Pons (tissue), 1 donor: ENCODE measurements around the gene EDARADD.

ENCODE experiments used
- DNase-seq: peaks from one replicate; pipeline ENCODE4 v3.0.0-alpha.2; 2016; ENCODE audit warnings: low spot score

EDARADD gene

DNA sequence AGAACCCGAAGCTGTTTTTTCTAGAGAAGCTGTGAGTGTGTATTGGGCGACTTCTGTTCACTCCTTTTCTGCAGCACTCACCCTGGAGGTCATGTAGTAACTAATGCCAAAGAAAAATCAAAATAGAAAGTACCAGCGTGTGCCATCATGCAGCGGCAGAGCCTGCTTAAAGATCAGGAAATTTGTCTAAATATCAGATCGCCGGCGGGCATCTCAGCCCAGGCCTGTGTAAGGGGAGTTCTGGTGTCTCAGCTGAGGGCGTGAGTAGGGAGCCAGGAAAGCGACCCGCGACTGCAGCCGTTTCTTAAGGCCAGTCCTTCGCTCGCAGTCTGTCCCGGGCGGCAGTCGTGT, 768 bp downstream of the EDARADD start:
- no peak for DNase-seq

GRCh38 chr1:236395230-236395946, 1.3 kb downstream of the EDARADD start:
- DNase-seq: no peak

- no peak for DNase-seq
Observed at GRCh38 chr1:236395947-236396664, 2.0 kb downstream of the EDARADD start.

DNA sequence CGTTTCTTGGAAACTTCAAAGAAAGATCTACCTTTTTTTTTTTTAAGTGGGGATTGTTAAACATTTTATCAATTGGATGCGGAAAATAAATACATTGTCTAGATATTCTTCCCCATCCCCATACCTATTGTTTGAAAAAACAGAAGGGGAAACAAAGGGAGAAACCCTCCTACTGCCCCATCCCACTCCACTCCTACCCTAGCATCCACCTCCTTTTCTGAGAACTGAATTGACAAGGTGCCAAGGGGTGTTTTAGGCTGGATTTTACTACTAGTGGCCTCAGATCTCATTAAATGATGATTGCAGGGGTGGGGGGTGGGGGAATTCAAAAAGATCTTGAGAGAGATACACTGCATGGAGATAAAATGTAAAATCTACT, 2.6 kb downstream of the EDARADD start:
- no peak for DNase-seq

GRCh38 chr1:236397173-236397759, 3.2 kb downstream of the EDARADD start:
- DNase-seq: no peak

DNA sequence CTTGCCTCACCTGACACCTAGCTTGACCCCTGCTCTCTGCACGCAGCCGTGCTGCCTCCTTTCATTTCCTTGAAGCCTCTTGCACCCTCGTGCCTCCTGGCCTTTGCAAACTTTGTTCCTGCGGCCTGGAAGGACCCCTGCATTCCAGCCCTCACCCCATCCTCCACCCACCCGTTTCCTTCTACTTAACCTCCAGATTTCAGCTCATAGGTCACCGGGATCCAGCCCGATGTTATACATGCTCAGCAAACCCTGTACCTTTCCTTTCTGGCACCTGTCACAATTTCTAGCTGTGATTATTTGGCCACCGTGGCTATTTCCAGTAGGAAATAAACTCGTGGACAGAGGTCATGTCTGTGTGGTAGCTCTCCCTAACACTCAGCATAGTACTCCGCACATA, 4.5 kb downstream of the EDARADD start:
- no peak for DNase-seq

GRCh38 chr1:236400061-236400603, 6.0 kb downstream of the EDARADD start:
- no peak for DNase-seq

GRCh38 chr1:236401698-236402097, 7.6 kb downstream of the EDARADD start:
- no peak for DNase-seq

GRCh38 chr1:236403905-236404696, 10.0 kb downstream of the EDARADD start:
- no peak for DNase-seq

DNA sequence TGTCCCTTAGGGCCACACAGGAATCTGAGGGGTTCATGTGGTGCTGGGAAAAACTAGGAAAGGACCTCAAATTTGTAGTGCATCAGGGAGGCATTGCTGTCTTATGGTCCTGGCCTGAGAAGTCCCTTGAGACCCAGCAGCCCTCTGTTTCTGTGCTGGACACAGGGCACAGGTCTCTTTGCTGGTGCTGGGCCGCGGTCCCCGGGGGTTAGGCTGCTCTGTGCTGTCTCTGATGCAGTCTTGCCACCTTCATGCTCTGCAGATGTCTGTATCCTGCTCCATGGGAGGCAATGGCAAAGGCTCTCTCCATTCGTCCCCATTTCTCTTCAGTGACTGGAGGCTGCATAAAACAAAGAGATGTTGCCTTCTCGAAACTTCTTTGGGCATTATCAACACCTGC, 13.0 kb downstream of the EDARADD start:
- DNase-seq: no peak

- no peak for DNase-seq
Observed at GRCh38 chr1:236413688-236414087, 19.6 kb downstream of the EDARADD start.

DNA sequence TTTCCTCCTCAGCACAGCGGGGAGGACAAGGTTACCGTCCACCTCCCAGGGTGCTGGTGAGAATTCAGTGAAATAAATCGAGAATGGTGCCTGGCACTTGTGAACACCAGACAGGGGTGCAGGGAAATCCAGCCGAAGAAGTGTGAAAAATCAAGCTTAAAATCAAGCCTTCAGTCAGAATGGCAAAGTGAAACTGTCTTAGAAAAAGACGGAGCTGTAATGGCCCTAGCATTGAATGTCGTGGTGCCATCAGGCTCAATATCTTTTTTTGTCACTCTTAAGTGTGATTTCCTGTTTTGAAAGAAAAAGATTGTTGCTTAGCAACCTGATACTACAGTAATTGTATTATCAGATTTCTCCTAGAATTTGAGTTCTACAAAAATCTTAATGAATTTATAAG, 22.1 kb downstream of the EDARADD start:
- DNase-seq: no peak

DNA sequence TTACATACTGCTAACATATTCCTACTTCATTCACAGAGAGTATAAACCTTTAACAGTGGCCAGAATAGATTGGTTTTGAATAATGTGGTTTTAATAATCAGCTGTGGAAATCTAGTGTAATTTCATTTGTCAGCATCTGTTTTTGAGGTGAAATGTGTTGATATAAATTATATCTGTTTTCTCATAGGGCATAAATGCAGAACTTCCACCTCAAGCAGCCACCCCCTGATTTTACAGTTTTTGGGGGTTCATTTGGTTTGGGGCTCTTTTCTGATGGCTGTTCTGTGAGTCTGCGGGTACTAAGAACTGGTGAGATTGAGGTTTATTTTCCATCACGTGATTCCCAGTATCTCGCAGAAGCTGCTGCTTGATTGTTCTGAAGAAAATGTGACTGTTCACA, 23.2 kb downstream of the EDARADD start:
- DNase-seq: no peak

- DNase-seq: no peak
Observed at GRCh38 chr1:236419502-236419901, 25.4 kb downstream of the EDARADD start.

DNA sequence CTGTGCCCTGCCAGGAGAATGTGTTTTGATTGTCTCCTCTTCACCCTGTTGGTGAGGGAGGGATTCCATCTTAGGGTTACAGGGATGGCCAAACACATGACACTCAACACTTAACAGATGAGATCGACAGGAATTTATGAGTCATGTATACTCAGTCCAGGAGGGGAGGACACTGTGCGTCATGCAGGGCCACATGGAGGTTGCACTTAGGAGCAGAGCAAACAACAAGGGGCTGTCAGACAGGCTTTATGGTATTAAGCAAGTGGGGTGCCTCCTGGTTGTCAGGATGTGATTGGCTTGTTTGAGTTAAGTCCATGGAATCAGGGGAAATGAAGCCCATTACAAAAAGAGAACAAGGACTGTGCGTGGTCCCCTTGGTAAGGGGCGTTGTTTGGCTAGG, 26.9 kb downstream of the EDARADD start:
- DNase-seq: no peak

GRCh38 chr1:236421850-236422516, 27.9 kb downstream of the EDARADD start:
- no peak for DNase-seq

DNA sequence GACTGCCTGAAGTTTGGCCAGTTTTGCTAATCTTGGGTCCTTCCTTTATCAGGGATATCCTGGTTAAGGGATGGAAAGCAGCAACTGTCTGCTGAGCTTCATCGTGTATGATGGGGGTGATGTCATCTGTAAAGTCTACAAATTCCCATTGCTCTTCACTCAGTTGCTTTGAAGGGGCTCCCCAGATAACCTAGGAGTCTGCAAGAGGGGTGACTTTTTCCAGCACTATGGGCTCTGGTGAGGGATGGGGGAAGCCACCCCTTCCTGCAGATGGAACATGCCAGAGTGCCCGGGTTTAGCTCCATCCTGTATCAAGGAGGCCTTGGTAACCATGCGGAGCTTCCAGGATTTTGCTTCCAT, 28.4 kb downstream of the EDARADD start:
- DNase-seq: no peak

- no peak for DNase-seq
Observed at GRCh38 chr1:236425031-236425663, 31.1 kb downstream of the EDARADD start.

DNA sequence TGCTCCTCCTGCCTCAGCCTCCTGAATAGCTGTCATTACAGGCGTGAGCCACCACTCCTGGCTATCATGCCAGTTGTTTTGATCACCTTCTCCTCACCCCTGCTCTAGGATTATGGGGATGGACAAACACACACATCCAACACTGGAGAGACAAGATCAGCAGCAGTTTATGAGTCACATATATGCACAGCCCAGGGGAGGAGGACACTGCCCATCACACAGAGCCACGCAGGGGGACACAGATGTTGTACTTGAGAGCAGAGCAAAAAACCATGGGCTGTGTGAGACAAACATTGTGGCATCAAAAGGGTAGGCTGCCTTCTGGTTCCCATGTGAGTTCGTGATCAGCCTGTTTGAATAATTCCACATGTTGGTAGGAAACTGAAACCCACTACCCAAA, 32.1 kb downstream of the EDARADD start:
- DNase-seq: no peak

- DNase-seq: no peak
Observed at GRCh38 chr1:236429715-236430274, 35.7 kb downstream of the EDARADD start.

GRCh38 chr1:236433819-236434315, 39.8 kb downstream of the EDARADD start:
- no peak for DNase-seq
